HEK293 (cell line): Measurements from ENCODE around the gene HMCN1.

ENCODE experiments used
- CTCF ChIA-PET: fragments of 350-600 bp; formaldehyde crosslinking; extraction: SDS; loops from one replicate; lab custom pipeline; 2021; ENCODE audit warnings: antibody characterized with exemption; lab: Yijun Ruan, JAX
- POLR2A ChIA-PET: fragments of 300-600 bp; formaldehyde crosslinking; extraction: SDS; loops from one replicate; lab custom pipeline; 2020; ENCODE audit warnings: antibody characterized with exemption, inconsistent platforms; lab: Yijun Ruan, JAX
- H3K27ac ChIP-seq: fragments of 200-500 bp; sonication (Bioruptor generic); 2 replicates; pipeline ENCODE4 v1.5.1; 2014; ENCODE audit warnings: low read depth, low read length, control low read depth, inconsistent platforms; ENCODE audit errors: extremely low read depth
- H3K36me3 ChIP-seq, 2 experiments: fragments of 200-500 bp in 1 of 2; sonication (Bioruptor generic) in 1 of 2; 1 replicate in 1 of 2; 2 replicates in 1 of 2; pipeline ENCODE4 v1.5.1; 2014 to 2017; ENCODE audit warnings: inconsistent platforms in 2 of 2, low read length in 2 of 2; ENCODE audit not compliant: control insufficient read depth in 2 of 2, insufficient read depth in 1 of 2
- H3K4me1 ChIP-seq: fragments of 200-500 bp; sonication (Bioruptor generic); 2 replicates; pipeline ENCODE4 v1.5.1; 2014; ENCODE audit warnings: mild to moderate bottlenecking, low read length, inconsistent platforms; ENCODE audit not compliant: control insufficient read depth, insufficient read depth
- H3K4me3 ChIP-seq: 2 replicates; pipeline ENCODE4 v1.5.1; 2011; ENCODE audit warnings: low read depth, mild to moderate bottlenecking, control low read depth, low read length, moderate library complexity
- H3K9me3 ChIP-seq: fragments of 200-500 bp; sonication (Bioruptor generic); 2 replicates; pipeline ENCODE4 v1.5.1; 2014; ENCODE audit warnings: low read depth, low read length, inconsistent platforms; ENCODE audit not compliant: control insufficient read depth, insufficient read depth
- AEBP2 ChIP-seq: fragments of 450-650 bp; formaldehyde crosslinking; IDR thresholded peaks from 2 replicates; pipeline ENCODE4 v1.5.1; 2016; ENCODE audit warnings: missing biosample characterization, missing genetic modification characterization, borderline replicate concordance
- CTCF ChIP-seq: fragments of 450-650 bp; formaldehyde crosslinking; IDR thresholded peaks from 2 replicates; pipeline ENCODE4 v1.5.1; 2016; ENCODE audit warnings: missing biosample characterization, missing genetic modification characterization
- MYNN ChIP-seq: fragments of 450-650 bp; formaldehyde crosslinking; IDR thresholded peaks from 2 replicates; pipeline ENCODE4 v1.5.1; 2016; ENCODE audit warnings: missing biosample characterization, missing genetic modification characterization, borderline replicate concordance
- SP7 ChIP-seq: fragments of 450-650 bp; formaldehyde crosslinking; IDR thresholded peaks from 2 replicates; pipeline ENCODE4 v1.5.1; 2016; ENCODE audit warnings: missing biosample characterization, missing genetic modification characterization
- TSHZ1 ChIP-seq: fragments of 450-650 bp; formaldehyde crosslinking; IDR thresholded peaks from 2 replicates; pipeline ENCODE4 v1.5.1; 2016; ENCODE audit warnings: missing biosample characterization, missing genetic modification characterization, borderline replicate concordance
- ZBTB49 ChIP-seq: fragments of 450-650 bp; formaldehyde crosslinking; IDR thresholded peaks from 2 replicates; pipeline ENCODE4 v1.5.1; 2016; ENCODE audit warnings: missing biosample characterization, missing genetic modification characterization, low read depth
- ZNF175 ChIP-seq: fragments of 450-650 bp; formaldehyde crosslinking; IDR thresholded peaks from 2 replicates; pipeline ENCODE4 v1.5.1; 2016; ENCODE audit warnings: missing biosample characterization, missing genetic modification characterization
- ZNF223 ChIP-seq: fragments of 450-650 bp; formaldehyde crosslinking; IDR thresholded peaks from 2 replicates; pipeline ENCODE4 v1.5.1; 2016; ENCODE audit warnings: missing biosample characterization, missing genetic modification characterization
- ZNF518A ChIP-seq: fragments of 450-650 bp; formaldehyde crosslinking; conservative IDR thresholded peaks from 2 replicates; pipeline ENCODE4 v1.5.1; 2016; ENCODE audit warnings: low read depth, missing biosample characterization, missing genetic modification characterization
- ZNF639 ChIP-seq: fragments of 450-650 bp; formaldehyde crosslinking; IDR thresholded peaks from 2 replicates; pipeline ENCODE4 v1.5.1; 2016; ENCODE audit warnings: missing biosample characterization, missing genetic modification characterization
- ZSCAN30 ChIP-seq: fragments of 450-650 bp; IDR thresholded peaks from 2 replicates; pipeline ENCODE4 v1.5.1; 2018; ENCODE audit warnings: missing biosample characterization, mild to moderate bottlenecking, missing genetic modification characterization, moderate library complexity
- TF ChIP-seq, protein P1 (sequence below): fragments of 450-650 bp; formaldehyde crosslinking; IDR thresholded peaks from 2 replicates; pipeline ENCODE4 v1.5.1; 2017; ENCODE audit warnings: missing biosample characterization, missing genetic modification characterization
- TF ChIP-seq, protein P2 (sequence below): fragments of 450-650 bp; formaldehyde crosslinking; IDR thresholded peaks from 2 replicates; pipeline ENCODE4 v1.5.1; 2016; ENCODE audit warnings: missing biosample characterization, missing genetic modification characterization, borderline replicate concordance

Gene HMCN1

GRCh38 chr1:186093437-186093836 is 359.2 kb downstream of the HMCN1 start:
- ChIA-PET CTCF (interaction anchor here (0.5 to 0.7 kb wide), 2 partner anchors 17 to 190 kb away, joined by 5 to 6 read pairs; no protein-coding TSS in a partner anchor), POLR2A (no interaction called here)
- H3K4me3 ChIP-seq, result no peak overlapping the region
- no peak overlapping the region for H3K27ac ChIP-seq
- no peaks in the 10 kb centered on the region for H3K36me3 ChIP-seq
- H3K4me1 ChIP-seq, result no peaks in the 10 kb centered on the region
- no peaks in the 10 kb centered on the region for H3K9me3 ChIP-seq
- TF ChIP-seq ZNF223 (tag by site-specific recombination), result no peak
- no peak for TF ChIP-seq CTCF
- 0 out of 2 replicates have a peak, but pooled peaks have one; percentile 14 for TF ChIP-seq SP7 (tag by site-specific recombination)
- TF ChIP-seq ZBTB49 (tag by site-specific recombination), result no peak
- TF ChIP-seq ZNF175, result no peak
- TF ChIP-seq ZNF639, result no peak
- no peak for TF ChIP-seq ZSCAN30 (tag by site-specific recombination)
- TF ChIP-seq MYNN, result no peak
- TF ChIP-seq TSHZ1, result no peak
- no peak for TF ChIP-seq AEBP2
- TF ChIP-seq, protein P1, sequence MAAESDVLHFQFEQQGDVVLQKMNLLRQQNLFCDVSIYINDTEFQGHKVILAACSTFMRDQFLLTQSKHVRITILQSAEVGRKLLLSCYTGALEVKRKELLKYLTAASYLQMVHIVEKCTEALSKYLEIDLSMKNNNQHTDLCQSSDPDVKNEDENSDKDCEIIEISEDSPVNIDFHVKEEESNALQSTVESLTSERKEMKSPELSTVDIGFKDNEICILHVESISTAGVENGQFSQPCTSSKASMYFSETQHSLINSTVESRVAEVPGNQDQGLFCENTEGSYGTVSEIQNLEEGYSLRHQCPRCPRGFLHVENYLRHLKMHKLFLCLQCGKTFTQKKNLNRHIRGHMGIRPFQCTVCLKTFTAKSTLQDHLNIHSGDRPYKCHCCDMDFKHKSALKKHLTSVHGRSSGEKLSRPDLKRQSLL, result no peak
- TF ChIP-seq ZNF518A (tag by site-specific recombination), result 0 out of 2 replicates have a peak, but pooled peaks have one; percentile 26
- TF ChIP-seq, protein P2, sequence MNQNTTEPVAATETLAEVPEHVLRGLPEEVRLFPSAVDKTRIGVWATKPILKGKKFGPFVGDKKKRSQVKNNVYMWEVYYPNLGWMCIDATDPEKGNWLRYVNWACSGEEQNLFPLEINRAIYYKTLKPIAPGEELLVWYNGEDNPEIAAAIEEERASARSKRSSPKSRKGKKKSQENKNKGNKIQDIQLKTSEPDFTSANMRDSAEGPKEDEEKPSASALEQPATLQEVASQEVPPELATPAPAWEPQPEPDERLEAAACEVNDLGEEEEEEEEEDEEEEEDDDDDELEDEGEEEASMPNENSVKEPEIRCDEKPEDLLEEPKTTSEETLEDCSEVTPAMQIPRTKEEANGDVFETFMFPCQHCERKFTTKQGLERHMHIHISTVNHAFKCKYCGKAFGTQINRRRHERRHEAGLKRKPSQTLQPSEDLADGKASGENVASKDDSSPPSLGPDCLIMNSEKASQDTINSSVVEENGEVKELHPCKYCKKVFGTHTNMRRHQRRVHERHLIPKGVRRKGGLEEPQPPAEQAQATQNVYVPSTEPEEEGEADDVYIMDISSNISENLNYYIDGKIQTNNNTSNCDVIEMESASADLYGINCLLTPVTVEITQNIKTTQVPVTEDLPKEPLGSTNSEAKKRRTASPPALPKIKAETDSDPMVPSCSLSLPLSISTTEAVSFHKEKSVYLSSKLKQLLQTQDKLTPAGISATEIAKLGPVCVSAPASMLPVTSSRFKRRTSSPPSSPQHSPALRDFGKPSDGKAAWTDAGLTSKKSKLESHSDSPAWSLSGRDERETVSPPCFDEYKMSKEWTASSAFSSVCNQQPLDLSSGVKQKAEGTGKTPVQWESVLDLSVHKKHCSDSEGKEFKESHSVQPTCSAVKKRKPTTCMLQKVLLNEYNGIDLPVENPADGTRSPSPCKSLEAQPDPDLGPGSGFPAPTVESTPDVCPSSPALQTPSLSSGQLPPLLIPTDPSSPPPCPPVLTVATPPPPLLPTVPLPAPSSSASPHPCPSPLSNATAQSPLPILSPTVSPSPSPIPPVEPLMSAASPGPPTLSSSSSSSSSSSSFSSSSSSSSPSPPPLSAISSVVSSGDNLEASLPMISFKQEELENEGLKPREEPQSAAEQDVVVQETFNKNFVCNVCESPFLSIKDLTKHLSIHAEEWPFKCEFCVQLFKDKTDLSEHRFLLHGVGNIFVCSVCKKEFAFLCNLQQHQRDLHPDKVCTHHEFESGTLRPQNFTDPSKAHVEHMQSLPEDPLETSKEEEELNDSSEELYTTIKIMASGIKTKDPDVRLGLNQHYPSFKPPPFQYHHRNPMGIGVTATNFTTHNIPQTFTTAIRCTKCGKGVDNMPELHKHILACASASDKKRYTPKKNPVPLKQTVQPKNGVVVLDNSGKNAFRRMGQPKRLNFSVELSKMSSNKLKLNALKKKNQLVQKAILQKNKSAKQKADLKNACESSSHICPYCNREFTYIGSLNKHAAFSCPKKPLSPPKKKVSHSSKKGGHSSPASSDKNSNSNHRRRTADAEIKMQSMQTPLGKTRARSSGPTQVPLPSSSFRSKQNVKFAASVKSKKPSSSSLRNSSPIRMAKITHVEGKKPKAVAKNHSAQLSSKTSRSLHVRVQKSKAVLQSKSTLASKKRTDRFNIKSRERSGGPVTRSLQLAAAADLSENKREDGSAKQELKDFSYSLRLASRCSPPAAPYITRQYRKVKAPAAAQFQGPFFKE (tag by site-specific recombination), result no peak
